ENCODE data around the gene PBX4. TPM values are rescaled to one million over a fixed set of nuclear protein-coding genes. Genes with fewer than 3 reads are reported as not detected.

The PBX4 gene
- total RNA-seq, 1 donor from 2014 or later: 0.82 TPM

- peaks cover 3% of the 10 kb centered on the region for H3K36me3 Mint-ChIP-seq (ENCODE audit: low read depth, unreplicated experiment)
- no peak overlapping the region for H3K27ac Mint-ChIP-seq (ENCODE audit: unreplicated experiment)
- no peaks in the 10 kb centered on the region for H3K9me3 Mint-ChIP-seq (ENCODE audit: unreplicated experiment)
- H3K4me1 Mint-ChIP-seq (ENCODE audit: unreplicated experiment): no peaks in the 10 kb centered on the region
- H3K27me3 Mint-ChIP-seq (ENCODE audit: unreplicated experiment): peaks cover 3% of the 10 kb centered on the region
- TF ChIP-seq CTCF (IDR thresholded peaks at IDR 0.05; ENCODE audit: unreplicated experiment): no peak
- no peak for DNase-seq (ENCODE audit: low spot score)
- H3K4me3 Mint-ChIP-seq (ENCODE audit: unreplicated experiment): no peak overlapping the region
Observed at GRCh38 chr19:19597809-19598306, 20.6 kb downstream of the PBX4 start.

DNA sequence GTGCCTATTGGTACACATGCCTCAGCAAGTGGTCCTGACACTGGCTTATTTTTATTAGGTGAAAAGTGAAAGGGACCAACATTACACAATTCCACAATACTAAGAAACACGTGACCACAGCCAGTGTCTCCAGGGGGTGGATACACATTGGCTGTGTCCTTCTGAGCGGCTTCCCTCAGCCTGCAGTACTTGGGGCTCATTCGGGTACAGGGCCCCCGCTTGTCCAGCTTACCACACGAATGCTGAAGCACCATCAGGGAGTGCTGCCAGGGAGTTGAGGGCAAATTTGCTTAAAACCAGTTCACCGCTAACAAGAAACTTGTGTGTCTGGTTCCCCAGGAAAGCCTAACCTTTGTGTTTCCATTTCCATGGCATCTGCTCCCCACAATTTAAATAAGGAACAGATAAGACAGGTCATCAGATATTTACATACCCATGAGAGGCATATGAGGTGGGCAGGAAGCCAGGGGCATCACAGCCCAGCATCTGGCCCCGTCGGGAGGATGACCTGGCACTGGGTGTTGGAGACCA lies 23.3 kb downstream of the PBX4 start:
- Mint-ChIP-seq H3K36me3 (ENCODE audit: low read depth, unreplicated experiment) (peaks cover 3% of the 10 kb centered on the region), H3K27me3 (ENCODE audit: unreplicated experiment) (no peaks in the 10 kb centered on the region), H3K4me3 (ENCODE audit: unreplicated experiment) (no peak overlapping the region), H3K27ac (ENCODE audit: unreplicated experiment) (no peak overlapping the region), H3K4me1 (ENCODE audit: unreplicated experiment) (no peaks in the 10 kb centered on the region), H3K9me3 (ENCODE audit: unreplicated experiment) (no peaks in the 10 kb centered on the region)
- DNase-seq (ENCODE audit: low spot score): no peak
- no peak for TF ChIP-seq CTCF (IDR thresholded peaks at IDR 0.05; ENCODE audit: unreplicated experiment)

- H3K27ac Mint-ChIP-seq (ENCODE audit: unreplicated experiment): no peak overlapping the region
- TF ChIP-seq CTCF (IDR thresholded peaks at IDR 0.05; ENCODE audit: unreplicated experiment): no peak
- no peaks in the 10 kb centered on the region for H3K9me3 Mint-ChIP-seq (ENCODE audit: unreplicated experiment)
- no peaks in the 10 kb centered on the region for H3K4me1 Mint-ChIP-seq (ENCODE audit: unreplicated experiment)
- DNase-seq (ENCODE audit: low spot score): no peak
- H3K36me3 Mint-ChIP-seq (ENCODE audit: low read depth, unreplicated experiment): peaks cover 3% of the 10 kb centered on the region
- H3K4me3 Mint-ChIP-seq (ENCODE audit: unreplicated experiment): no peak overlapping the region
- H3K27me3 Mint-ChIP-seq (ENCODE audit: unreplicated experiment): no peaks in the 10 kb centered on the region
Observed at GRCh38 chr19:19594381-19594780, 24.1 kb downstream of the PBX4 start.

- Mint-ChIP-seq H3K9me3 (ENCODE audit: unreplicated experiment) (no peaks in the 10 kb centered on the region), H3K4me1 (ENCODE audit: unreplicated experiment) (no peaks in the 10 kb centered on the region), H3K36me3 (ENCODE audit: low read depth, unreplicated experiment) (peaks cover under 1% of the 10 kb centered on the region), H3K4me3 (ENCODE audit: unreplicated experiment) (no peak overlapping the region), H3K27me3 (ENCODE audit: unreplicated experiment) (peaks cover 2% of the 10 kb centered on the region), H3K27ac (ENCODE audit: unreplicated experiment) (no peak overlapping the region)
- DNase-seq (ENCODE audit: low spot score): no peak
- TF ChIP-seq CTCF (IDR thresholded peaks at IDR 0.05; ENCODE audit: unreplicated experiment): no peak
Observed at GRCh38 chr19:19592690-19593089, 25.8 kb downstream of the PBX4 start.

GRCh38 chr19:19591133-19591825 lies 27.2 kb downstream of the PBX4 start:
- TF ChIP-seq CTCF (IDR thresholded peaks at IDR 0.05; ENCODE audit: unreplicated experiment): no peak
- Mint-ChIP-seq H3K27me3 (ENCODE audit: unreplicated experiment) (peaks cover 2% of the 10 kb centered on the region), H3K36me3 (ENCODE audit: low read depth, unreplicated experiment) (no peaks in the 10 kb centered on the region), H3K27ac (ENCODE audit: unreplicated experiment) (peak overlapping the region; percentile 30), H3K4me1 (ENCODE audit: unreplicated experiment) (no peaks in the 10 kb centered on the region), H3K9me3 (ENCODE audit: unreplicated experiment) (no peaks in the 10 kb centered on the region), H3K4me3 (ENCODE audit: unreplicated experiment) (no peak overlapping the region)
- no peak for DNase-seq (ENCODE audit: low spot score)

All from endothelial cell (in vitro differentiated cells).